ENCODE measurements around the gene GPR33. TPM values are rescaled to one million over a fixed set of nuclear protein-coding genes. Genes with fewer than 3 reads are reported as not detected.
"Not testable (repeated sequence)": the region's sequence is repeated elsewhere in the genome, so short reads cannot be mapped to it uniquely, and the experiment has no call there.

GPR33 gene
- total RNA-seq, 1 donor from 2014 or later: not detected

DNA sequence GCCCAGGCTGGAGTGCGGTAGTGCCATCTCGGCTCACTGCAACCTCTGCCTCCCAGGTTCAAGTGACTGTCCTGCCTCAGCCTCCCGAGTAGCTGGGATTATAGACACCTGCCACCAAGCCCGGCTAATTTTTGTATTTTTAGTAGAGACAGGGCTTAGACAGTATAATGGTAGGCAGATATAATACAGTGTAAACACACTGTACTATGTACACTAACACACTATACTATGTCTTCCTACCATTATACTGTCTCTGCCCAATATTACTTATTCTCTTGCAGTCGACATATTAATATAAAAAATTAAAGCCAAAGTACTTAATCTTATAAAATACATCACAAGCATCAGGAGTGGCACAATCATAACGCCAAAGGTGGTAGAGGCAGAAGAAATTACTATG lies 45.6 kb downstream of the GPR33 start:
- no peaks in the 10 kb centered on the region for H3K27me3 ChIP-seq
- intact Hi-C loops (cut with DNase I): no loop called here
- no peaks in the 10 kb centered on the region for H3K36me3 ChIP-seq
- TF ChIP-seq, protein P1, sequence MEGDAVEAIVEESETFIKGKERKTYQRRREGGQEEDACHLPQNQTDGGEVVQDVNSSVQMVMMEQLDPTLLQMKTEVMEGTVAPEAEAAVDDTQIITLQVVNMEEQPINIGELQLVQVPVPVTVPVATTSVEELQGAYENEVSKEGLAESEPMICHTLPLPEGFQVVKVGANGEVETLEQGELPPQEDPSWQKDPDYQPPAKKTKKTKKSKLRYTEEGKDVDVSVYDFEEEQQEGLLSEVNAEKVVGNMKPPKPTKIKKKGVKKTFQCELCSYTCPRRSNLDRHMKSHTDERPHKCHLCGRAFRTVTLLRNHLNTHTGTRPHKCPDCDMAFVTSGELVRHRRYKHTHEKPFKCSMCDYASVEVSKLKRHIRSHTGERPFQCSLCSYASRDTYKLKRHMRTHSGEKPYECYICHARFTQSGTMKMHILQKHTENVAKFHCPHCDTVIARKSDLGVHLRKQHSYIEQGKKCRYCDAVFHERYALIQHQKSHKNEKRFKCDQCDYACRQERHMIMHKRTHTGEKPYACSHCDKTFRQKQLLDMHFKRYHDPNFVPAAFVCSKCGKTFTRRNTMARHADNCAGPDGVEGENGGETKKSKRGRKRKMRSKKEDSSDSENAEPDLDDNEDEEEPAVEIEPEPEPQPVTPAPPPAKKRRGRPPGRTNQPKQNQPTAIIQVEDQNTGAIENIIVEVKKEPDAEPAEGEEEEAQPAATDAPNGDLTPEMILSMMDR (IDR thresholded peaks at IDR 0.05): no peak
- no peaks in the 10 kb centered on the region for H3K4me1 ChIP-seq
- DNase-seq (no peak), ATAC-seq (no peak)
- H3K27ac ChIP-seq: no peak overlapping the region
- H3K4me3 ChIP-seq: no peak overlapping the region
- H3K9me3 ChIP-seq: no peaks in the 10 kb centered on the region

- DNase-seq (no peak), ATAC-seq (peak; percentile 35)
- Histone ChIP-seq H3K36me3 (no peaks in the 10 kb centered on the region), H3K9me3 (no peaks in the 10 kb centered on the region), H3K27ac (peak overlapping the region; percentile 44), H3K4me3 (no peak overlapping the region), H3K4me1 (no peaks in the 10 kb centered on the region), H3K27me3 (no peaks in the 10 kb centered on the region)
- TF ChIP-seq, protein P1 (IDR thresholded peaks at IDR 0.05): no peak
- intact Hi-C loops (cut with DNase I): no loop called here
These were observed 46.3 kb downstream of the GPR33 start for GRCh38 chr14:31441273-31442111.

GRCh38 chr14:31440280-31440679 lies 47.6 kb downstream of the GPR33 start:
- Histone ChIP-seq H3K27ac (no peak overlapping the region), H3K4me3 (no peak overlapping the region), H3K4me1 (no peaks in the 10 kb centered on the region), H3K27me3 (no peaks in the 10 kb centered on the region), H3K36me3 (no peaks in the 10 kb centered on the region), H3K9me3 (no peaks in the 10 kb centered on the region)
- TF ChIP-seq, protein P1 (IDR thresholded peaks at IDR 0.05): no peak
- DNase-seq (no peak), ATAC-seq (no peak)
- intact Hi-C loops (cut with DNase I): no loop called here

DNA sequence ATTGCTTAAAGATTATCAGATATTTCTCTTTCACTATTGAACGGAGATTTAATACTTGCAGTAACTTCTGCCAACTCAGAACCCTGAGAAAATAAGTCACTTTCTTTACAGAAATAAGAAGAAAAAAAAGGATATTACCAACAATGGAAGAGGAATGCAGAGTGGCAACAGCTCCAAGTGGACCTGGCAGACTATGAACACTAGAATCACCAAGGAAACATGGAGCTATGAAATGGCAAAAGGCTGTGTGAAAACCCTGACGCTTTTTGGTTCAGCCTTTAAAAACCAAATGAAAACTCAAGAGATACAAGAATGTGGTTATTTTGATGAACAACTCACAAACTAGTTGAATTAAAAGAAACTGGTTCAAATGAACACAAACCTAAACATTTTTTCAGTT lies 48.3 kb downstream of the GPR33 start:
- H3K36me3 ChIP-seq: no peaks in the 10 kb centered on the region
- H3K9me3 ChIP-seq: no peaks in the 10 kb centered on the region
- DNase-seq (no peak), ATAC-seq (no peak)
- no peak overlapping the region for H3K4me3 ChIP-seq
- H3K4me1 ChIP-seq: no peaks in the 10 kb centered on the region
- no peak overlapping the region for H3K27ac ChIP-seq
- TF ChIP-seq, protein P1 (IDR thresholded peaks at IDR 0.05): no peak
- H3K27me3 ChIP-seq: no peaks in the 10 kb centered on the region
- intact Hi-C loops (cut with DNase I): no loop called here

DNA sequence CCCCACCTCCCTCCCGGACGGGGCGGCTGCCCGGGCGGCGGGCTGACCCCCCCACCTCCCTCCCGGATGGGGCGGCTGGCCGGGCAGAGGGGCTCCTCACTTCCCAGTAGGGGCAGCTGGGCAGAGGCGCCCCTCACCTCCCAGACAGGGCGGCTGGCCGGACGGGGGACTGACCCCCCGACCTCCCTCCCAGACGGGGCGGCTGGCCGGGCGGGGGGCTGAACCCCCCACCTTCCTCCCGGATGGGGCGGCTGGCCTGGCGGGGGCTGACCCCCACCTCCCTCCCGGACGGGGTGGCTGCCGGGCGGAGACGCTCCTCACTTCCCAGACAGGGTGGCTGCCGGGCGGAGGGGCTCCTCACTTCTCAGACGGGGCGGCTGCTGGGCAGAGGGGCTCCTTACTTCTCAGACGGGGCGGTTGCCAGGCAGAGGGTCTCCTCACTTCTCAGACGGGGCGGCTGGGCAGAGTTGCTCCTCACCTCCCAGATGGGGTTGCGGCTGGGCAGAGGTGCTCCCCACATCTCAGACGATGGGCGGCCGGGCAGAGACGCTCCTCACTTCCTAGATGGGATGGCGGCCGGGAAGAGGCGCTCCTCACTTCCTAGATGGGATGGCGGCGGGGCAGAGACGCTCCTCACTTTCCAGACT lies 50.7 kb downstream of the GPR33 start:
- H3K27ac ChIP-seq; intact Hi-C loops (cut with DNase I); DNase-seq; H3K27me3 ChIP-seq; ATAC-seq; H3K4me3 ChIP-seq; H3K9me3 ChIP-seq; H3K36me3 ChIP-seq; H3K4me1 ChIP-seq: not testable (repeated sequence)

DNA sequence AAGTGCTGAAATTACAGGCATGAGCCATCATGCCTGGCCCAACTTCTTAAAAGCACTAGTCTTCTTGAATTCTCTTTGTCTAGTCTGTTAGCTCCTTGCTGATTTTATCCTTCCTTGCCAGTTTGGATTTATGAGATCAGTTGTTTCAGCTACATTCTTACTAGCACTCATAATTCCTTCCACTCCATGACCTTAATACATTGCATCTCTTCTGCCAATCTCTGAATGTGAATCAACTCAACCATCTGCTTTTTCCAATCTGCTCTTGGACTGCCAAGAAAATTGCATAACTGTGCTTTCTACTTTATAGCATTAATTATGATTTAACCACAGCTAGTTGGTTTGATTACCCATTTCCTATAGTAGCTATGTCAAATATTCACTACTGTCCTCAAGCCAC lies 52.6 kb downstream of the GPR33 start:
- ATAC-seq (no peak), DNase-seq (no peak)
- no peaks in the 10 kb centered on the region for H3K27me3 ChIP-seq
- H3K4me1 ChIP-seq: no peaks in the 10 kb centered on the region
- H3K9me3 ChIP-seq: no peaks in the 10 kb centered on the region
- H3K27ac ChIP-seq: no peak overlapping the region
- no peaks in the 10 kb centered on the region for H3K36me3 ChIP-seq
- intact Hi-C loops (cut with DNase I): no loop called here
- TF ChIP-seq, protein P1 (IDR thresholded peaks at IDR 0.05): no peak
- no peak overlapping the region for H3K4me3 ChIP-seq
